Inferior parietal cortex (tissue), 1 donor: ENCODE measurements around the gene TCF7L2.
A peak's percentile ranks its signal among the peaks of the same experiment; 100 is the strongest.

Source experiments
- DNase-seq: peaks from one replicate; pipeline ENCODE4 v3.0.0-alpha.2; 2016; ENCODE audit errors: extremely low spot score

TCF7L2 gene

GRCh38 chr10:113124724-113125123 is 174.7 kb downstream of the TCF7L2 start:
- no peak for DNase-seq

- no peak for DNase-seq
Measured at GRCh38 chr10:113125612-113126011, 175.6 kb downstream of the TCF7L2 start.

- peak; percentile 72 for DNase-seq
Measured at GRCh38 chr10:113126229-113127201, 176.5 kb downstream of the TCF7L2 start.

GRCh38 chr10:113127261-113127900 is 177.3 kb downstream of the TCF7L2 start:
- no peak for DNase-seq

GRCh38 chr10:113127901-113128283 is 177.8 kb downstream of the TCF7L2 start:
- no peak for DNase-seq

DNA sequence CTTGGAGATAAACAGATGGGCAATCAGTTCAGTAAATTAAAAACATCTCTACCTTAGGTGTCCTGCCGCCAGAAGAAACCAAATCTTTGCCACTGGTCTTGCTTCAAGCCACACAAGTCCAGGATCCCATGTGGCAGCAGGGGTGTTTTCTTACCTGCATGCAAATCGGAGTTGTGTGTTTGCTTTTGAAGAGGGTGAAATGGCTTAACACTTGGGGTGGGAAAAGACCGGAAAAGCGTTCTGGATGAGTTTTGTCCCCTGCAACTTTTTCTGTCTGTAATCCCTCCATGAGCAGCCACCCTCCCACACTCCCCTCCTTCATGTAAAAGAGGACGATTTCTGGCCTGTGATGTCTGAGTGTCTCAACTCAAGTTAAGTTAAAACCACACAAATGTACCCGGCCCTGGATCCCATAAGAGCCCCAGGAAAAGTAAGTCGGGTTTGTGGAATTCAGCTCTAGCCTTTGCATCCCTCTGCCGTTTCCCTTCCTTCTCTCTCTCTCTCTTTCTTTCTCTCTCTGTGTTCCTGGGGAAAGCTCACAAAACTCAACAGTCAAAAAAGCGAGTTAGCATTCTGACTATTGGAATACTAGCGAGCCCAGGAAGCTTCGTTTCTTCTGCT is 178.5 kb downstream of the TCF7L2 start:
- no peak for DNase-seq

DNA sequence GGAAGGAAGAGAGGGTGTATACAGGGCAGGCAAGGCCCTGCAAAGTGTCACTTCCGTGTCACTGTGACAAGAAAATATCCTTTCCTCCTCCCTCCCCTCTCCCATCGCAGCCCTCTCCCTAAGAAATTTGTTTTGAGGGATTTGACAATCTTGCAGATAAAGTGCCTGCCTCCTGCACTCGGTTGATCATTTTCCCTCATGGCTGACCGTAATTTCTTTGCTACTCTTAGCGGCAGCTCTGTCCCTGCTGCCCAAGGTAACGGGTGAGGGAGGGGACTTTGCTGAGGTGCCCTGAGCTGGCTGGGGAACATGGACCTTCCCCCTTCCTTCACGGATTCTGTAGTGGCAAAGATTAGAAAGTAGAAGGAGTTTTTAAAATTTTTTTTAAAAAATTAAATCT is 179.1 kb downstream of the TCF7L2 start:
- DNase-seq = no peak

DNA sequence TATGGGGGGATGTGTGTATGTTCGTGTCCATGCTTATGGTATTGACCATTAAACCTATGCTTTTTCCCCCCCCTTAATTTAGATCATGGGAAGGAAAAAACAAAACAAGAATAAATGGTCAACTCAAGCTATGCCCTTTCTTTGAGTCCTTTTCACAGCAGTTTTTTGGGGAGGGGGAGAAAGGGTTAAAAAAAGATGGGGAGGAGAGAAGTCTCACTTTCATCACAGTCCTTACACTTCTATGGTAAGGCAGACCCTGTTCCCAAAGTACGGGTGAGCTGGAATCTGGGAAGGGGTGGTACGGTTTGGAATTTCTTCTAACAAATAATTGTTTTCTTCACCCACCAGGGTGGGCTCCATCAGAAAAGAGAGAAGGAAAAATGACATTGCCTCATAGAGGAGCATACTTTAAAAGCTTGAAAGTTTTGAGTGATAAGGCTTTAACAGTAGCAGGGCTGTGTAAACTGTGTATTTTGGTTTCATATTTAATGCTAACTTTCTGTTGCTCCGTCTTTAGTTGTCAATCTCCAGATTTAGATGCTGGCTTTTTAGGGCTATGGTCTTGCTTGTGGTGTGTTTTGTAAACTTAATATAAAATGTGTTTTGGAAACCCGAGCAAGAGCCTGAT is 180.1 kb downstream of the TCF7L2 start:
- DNase-seq = no peak

- DNase-seq = no peak
Measured at GRCh38 chr10:113131613-113132261, 181.7 kb downstream of the TCF7L2 start.

GRCh38 chr10:113132591-113133121 is 182.6 kb downstream of the TCF7L2 start:
- DNase-seq = no peak

DNA sequence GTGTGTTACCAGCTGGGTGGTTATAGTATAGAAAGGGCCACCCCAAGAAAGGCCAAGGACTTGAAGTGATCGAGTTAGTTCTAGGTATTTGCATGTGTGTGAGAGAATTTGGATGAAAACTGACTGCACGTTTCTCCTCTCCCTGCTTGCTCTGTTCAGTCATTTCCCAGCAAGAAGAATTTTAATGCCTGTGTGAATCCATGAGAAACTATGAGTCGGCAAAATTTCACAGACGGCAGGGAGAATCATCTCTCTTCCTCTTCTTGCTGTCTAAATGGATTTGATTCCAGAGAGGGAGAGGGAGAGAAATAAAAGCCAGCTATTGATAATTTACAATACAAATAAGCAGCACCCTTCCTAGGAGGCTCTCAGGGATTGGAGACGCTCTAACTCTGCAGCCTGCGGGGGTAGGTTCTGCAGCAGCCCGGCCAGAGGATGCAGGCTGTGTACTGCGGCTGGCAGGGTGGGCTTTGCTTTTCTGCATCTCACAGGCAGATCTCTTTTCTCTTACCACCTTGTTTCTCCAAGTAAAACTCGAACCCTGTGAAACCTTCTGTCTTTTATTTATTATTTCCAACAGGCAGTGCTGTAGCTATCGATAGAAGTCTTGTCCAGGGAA is 183.6 kb downstream of the TCF7L2 start:
- no peak for DNase-seq

- DNase-seq = no peak
Measured at GRCh38 chr10:113135025-113135424, 185.0 kb downstream of the TCF7L2 start.

- no peak for DNase-seq
Measured at GRCh38 chr10:113137941-113138685, 188.1 kb downstream of the TCF7L2 start.

DNA sequence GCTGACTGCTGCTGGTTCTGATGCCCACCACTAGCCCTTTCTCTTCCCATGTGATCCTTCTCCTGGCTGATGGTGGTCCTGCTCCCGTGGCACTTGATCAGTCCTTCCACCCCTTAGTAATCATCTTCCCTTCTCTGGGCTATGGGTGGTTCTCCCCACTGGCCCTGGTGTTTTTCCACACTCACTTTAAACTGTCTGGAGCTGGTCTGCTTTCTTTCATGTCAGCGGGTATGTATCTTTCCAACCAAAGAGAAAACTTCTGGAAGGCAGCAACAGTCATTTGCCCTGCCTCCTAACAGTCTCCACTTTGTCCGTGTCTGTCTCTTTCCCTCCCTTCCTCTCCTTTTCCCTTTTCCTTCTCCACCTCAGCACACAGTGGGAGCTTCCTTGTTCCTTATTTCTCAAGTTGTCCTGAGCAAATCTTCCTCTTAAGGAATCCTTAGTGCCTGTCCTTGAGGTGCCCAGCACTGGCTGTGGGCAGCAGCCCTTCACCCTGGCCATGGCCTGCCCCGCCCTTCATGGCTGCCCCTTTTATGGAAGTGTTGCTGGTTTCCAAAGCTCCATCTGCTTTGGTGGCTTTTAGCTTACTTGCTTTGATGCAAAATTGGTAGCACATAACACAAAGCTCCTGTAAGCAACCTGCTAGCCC is 189.0 kb downstream of the TCF7L2 start:
- DNase-seq = no peak

DNA sequence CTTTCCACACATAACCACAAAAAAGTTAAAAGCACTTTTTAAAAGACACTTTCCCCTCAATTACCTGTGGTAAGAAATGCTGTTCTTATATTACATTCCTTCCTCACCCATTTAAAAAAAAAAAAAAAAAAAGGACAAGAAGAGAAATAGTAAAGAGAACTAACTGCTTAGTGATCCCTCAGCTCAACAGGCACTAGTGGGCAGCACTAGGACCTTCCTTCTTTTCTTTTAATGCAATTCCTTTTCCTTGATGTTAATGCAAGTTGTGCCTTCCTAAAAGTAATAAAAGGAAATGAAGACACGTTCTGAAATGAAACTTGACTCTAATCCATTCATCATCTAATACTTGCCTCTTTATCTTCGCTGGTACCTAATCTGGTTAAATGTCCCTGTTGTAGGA is 189.7 kb downstream of the TCF7L2 start:
- no peak for DNase-seq

DNA sequence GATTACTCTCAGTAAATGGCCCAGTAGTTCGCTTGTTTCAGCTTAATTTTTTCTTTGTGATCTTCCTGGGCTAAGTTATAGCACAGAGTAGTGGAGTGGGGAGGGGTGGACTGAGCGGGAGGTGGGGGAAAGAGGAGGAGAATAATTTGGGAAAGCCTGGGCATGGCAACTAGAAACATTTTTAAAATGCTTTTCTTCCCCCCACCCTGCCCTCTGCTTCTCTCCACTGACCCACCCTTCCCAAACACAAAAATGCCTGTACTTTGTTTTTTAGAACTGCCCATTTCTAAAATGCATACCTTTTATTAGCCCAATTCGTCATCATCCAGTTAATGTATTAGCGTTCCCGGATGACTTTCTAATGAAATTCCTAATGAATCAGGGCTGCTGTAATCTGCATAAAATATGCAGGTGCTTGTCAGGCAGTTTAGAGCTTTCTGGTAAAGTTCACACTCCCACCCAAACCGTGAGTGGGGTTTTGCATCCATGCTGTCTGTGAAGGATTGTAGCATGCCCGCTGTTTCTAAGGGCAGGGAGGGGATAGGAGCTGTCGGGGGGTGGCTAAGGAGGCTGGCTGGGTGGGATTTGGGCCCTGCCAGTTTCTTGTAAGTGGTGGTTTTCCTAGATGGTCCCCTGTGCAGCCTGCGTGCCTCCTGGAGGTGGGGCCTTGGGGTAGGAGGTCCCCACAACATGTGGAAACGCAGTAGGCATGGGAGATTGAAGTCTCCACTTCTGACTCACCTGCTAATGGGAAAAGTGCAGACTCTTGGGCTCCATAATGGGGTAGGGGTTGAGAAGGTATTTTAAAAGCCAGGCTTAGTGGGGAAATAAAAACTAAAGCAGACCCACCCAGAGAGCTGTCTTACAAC is 190.3 kb downstream of the TCF7L2 start:
- DNase-seq = no peak

DNA sequence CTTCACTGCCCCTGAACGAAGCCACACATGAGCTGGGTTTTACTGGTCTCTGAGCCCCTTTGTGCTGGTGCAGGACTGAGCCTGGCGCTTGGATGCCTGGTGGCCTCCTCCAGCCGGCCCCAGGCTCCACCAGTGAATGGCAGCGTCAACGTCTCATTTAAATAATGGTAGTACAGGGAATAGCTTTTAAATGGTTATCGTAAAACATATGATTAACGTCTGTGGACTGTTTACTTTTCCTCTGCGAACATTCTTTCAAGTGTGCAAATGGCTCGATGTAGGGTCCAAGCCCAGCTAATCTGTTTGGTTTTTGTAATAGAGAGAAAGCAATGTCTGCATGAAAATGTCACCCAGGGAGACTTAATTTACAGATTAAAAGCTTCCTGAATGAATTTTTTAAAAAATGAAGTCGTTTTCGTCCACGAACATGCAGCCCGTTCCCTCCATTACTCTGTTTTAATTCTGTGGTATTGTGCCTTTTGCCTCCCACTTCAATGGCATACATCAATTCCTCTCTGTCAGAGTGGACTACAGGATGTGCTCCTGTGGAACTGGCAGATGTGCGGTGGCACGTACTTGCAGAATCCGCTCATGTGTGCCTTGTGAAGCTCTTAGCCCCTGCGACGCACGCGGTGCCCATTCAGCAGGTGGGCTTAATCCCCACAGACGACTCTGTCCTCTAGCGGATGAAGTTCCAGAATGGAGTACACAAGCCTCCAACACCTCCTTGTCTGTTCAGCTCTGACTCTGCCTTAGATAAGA is 192.7 kb downstream of the TCF7L2 start:
- DNase-seq = no peak

DNA sequence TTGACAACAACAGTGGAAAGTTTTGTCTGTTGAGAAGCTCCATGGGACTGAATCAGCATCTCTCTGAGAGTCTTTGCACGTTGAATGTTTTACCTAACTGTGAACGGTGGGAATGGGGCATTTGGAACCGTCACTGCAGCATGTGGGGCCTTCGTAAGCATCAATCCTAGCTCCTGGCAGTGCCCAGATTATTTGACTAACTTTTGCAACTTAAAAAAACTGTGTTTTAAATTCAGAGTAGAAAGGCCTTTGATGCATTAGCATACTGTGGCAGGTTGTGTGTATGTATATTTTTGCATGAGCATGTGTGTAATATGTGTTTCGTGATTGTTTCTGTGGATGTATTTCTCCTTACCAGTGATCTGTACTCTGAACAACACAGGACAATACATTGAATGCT is 194.5 kb downstream of the TCF7L2 start:
- DNase-seq = no peak
